ENCODE results near the gene CASTOR1.
A peak's percentile ranks its signal among the peaks of the same experiment; 100 is the strongest.

The CASTOR1 gene

DNA sequence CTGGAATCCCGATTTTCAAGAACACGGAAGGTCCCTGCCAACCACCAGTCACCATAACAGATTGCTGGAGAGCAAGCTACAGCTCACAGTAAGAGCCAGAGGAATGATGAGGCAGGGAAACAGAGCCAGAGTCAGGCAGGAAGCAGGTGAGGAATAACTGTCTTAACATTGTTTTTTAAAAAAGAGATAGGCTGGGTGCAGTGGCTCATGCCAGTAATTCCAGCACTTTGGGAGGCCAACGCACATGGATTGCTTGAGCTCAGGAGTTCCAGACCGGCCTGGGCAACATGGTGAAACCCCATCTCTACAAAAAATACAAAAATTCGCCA lies 13.5 kb upstream of the CASTOR1 start:
- Histone ChIP-seq H3K4me1 (ENCODE audit: control insufficient read depth, insufficient read depth, low read length) (no peaks in the 10 kb centered on the region), H3K9me3 (ENCODE audit: control insufficient read depth, insufficient read depth, low read depth, low read length) (no peaks in the 10 kb centered on the region), H3K27ac (ENCODE audit: extremely low read depth, low read depth, low read length) (no peak overlapping the region), H3K36me3 (ENCODE audit: control insufficient read depth in 2 of 2, insufficient read depth in 1 of 2, low read length in 2 of 2) (peaks cover 0 to 58% of the 10 kb centered on the region in 2 experiments; a peak in 1 of 3 replicates), H3K4me3 (ENCODE audit: low read depth, low read length) (no peak overlapping the region)
- ChIA-PET POLR2A (interaction anchor here (1.3 kb wide), 1 partner anchor 24 kb away, joined by 6 read pairs; the partner anchor contains the start of gene TBC1D10A), CTCF (interaction anchor here (0.6 to 2.2 kb wide), 3 partner anchors 15 to 47 kb away, joined by 3 to 11 read pairs (median 3); no protein-coding TSS in a partner anchor)
- TF ChIP-seq ZNF266 (tag by site-specific recombination; IDR thresholded peaks at IDR 0.05; ENCODE audit: low read depth) (no peak), ZNF560 (tag by site-specific recombination; IDR thresholded peaks at IDR 0.05; ENCODE audit: borderline replicate concordance) (no peak), ZNF561 (tag by site-specific recombination; IDR thresholded peaks at IDR 0.05; ENCODE audit: borderline replicate concordance) (no peak), ZNF394 (tag by site-specific recombination; IDR thresholded peaks at IDR 0.05; ENCODE audit: borderline replicate concordance) (no peak), ZFP3 (tag by site-specific recombination; IDR thresholded peaks at IDR 0.05; ENCODE audit: low read depth) (no peak), ZFP41 (tag by site-specific recombination; IDR thresholded peaks at IDR 0.05; ENCODE audit: borderline replicate concordance) (no peak), ZNF146 (tag by site-specific recombination; IDR thresholded peaks at IDR 0.05) (no peak), ZNF391 (tag by site-specific recombination; IDR thresholded peaks at IDR 0.05; ENCODE audit: borderline replicate concordance, low read depth) (no peak), MEIS1 (CRISPR knock-in tag; IDR thresholded peaks at IDR 0.05; ENCODE audit: borderline replicate concordance) (no peak), ZNF585B (tag by site-specific recombination; IDR thresholded peaks at IDR 0.05) (no peak), ZNF664 (tag by site-specific recombination; IDR thresholded peaks at IDR 0.05) (no peak)

DNA sequence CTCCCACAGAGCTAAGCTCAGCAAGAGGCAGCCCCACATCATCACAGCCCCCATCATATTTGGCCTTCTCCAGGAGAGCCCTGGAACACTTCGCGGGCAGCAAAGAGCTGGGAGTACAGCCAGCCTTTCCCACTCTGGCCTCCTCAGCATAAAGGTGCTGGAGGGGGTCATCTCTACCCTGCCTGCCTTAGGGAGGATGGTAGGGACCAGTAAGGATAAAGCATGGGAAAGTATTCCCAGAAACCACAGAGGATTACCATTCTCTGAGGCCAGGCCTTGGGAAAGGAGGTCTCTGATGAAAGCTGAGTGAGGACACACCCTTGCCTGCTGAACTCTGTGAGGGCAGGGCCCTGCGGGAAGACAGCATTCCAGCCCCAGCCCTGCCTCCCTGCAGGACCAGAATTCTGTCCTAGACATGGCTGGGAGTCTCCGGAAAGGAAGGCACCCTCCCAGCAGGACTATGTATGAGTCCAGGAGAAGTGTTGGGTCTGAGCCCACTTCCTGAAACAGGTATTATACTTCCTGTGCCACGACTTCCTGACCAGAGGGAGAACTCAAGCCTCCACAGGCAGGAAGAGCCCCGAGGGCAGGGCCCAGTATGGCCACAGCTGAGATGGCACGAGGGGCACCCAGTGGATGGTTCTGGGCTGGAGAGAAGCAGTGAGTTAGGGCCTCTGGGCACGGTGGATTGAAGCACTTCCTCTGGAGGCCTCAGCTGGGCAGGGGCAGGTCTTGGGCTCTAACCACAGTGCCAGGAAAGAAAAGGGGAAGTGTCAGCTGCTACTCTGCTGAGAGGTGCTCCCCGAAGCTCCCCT lies 12.9 kb upstream of the CASTOR1 start:
- ChIA-PET CTCF (interaction anchor here (0.6 to 2.4 kb wide), 4 partner anchors 14 to 194 kb away, joined by 3 to 15 read pairs (median 7); partner anchors contain the start of gene CASTOR1), POLR2A (interaction anchor here (1.3 kb wide), 1 partner anchor 24 kb away, joined by 6 read pairs; the partner anchor contains the start of gene TBC1D10A)
- TF ChIP-seq, protein P1, sequence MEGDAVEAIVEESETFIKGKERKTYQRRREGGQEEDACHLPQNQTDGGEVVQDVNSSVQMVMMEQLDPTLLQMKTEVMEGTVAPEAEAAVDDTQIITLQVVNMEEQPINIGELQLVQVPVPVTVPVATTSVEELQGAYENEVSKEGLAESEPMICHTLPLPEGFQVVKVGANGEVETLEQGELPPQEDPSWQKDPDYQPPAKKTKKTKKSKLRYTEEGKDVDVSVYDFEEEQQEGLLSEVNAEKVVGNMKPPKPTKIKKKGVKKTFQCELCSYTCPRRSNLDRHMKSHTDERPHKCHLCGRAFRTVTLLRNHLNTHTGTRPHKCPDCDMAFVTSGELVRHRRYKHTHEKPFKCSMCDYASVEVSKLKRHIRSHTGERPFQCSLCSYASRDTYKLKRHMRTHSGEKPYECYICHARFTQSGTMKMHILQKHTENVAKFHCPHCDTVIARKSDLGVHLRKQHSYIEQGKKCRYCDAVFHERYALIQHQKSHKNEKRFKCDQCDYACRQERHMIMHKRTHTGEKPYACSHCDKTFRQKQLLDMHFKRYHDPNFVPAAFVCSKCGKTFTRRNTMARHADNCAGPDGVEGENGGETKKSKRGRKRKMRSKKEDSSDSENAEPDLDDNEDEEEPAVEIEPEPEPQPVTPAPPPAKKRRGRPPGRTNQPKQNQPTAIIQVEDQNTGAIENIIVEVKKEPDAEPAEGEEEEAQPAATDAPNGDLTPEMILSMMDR (tag by site-specific recombination; IDR thresholded peaks at IDR 0.05) = no peak
- TF ChIP-seq ZNF335 (tag by site-specific recombination; conservative IDR thresholded peaks at IDR 0.05) (no peak), GLIS1 (tag by site-specific recombination; IDR thresholded peaks at IDR 0.05) (peak; percentile 80)
- Histone ChIP-seq H3K9me3 (ENCODE audit: control insufficient read depth, insufficient read depth, low read depth, low read length) (no peaks in the 10 kb centered on the region), H3K27ac (ENCODE audit: extremely low read depth, low read depth, low read length) (no peak overlapping the region), H3K36me3 (ENCODE audit: control insufficient read depth in 2 of 2, insufficient read depth in 1 of 2, low read length in 2 of 2) (peaks cover 0 to 64% of the 10 kb centered on the region in 2 experiments; a peak in 1 of 3 replicates), H3K4me1 (ENCODE audit: control insufficient read depth, insufficient read depth, low read length) (no peaks in the 10 kb centered on the region), H3K4me3 (ENCODE audit: low read depth, low read length) (no peak overlapping the region)

DNA sequence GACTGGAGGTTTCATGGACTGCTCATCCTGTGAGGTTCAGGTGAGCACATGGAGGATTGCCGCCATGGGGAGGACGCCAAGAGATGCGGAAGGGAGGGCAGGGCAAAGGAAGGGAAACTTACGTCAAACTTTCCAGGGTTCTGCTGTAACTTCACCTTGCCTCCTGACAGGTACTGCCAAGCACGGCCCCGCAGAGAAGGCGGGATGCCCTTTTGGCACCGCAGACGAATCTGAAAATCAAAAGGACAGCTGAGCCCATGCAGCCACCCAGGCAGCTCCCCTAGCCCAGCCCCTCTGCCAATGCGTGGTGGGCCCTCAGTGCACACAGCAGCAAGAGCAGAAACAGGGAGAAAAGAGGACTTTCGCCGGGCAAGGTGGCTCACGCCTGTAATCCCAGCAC lies 10.0 kb upstream of the CASTOR1 start:
- TF ChIP-seq ZNF776 (tag by site-specific recombination; IDR thresholded peaks at IDR 0.05; ENCODE audit: borderline replicate concordance) = no peak
- TF ChIP-seq, protein P2, sequence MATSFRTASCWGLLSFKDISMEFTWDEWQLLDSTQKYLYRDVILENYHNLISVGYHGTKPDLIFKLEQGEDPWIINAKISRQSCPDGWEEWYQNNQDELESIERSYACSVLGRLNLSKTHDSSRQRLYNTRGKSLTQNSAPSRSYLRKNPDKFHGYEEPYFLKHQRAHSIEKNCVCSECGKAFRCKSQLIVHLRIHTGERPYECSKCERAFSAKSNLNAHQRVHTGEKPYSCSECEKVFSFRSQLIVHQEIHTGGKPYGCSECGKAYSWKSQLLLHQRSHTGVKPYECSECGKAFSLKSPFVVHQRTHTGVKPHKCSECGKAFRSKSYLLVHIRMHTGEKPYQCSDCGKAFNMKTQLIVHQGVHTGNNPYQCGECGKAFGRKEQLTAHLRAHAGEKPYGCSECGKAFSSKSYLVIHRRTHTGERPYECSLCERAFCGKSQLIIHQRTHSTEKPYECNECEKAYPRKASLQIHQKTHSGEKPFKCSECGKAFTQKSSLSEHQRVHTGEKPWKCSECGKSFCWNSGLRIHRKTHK (tag by site-specific recombination; IDR thresholded peaks at IDR 0.05) = no peak
- CTCF ChIA-PET = no interaction called here
- H3K4me3 ChIP-seq (ENCODE audit: low read depth, low read length) = no peak overlapping the region
- H3K36me3 ChIP-seq (ENCODE audit: control insufficient read depth in 2 of 2, insufficient read depth in 1 of 2, low read length in 2 of 2) = peaks cover 3 to 85% of the 10 kb centered on the region in 2 experiments; a peak in 2 of 3 replicates
- H3K4me1 ChIP-seq (ENCODE audit: control insufficient read depth, insufficient read depth, low read length) = no peaks in the 10 kb centered on the region
- no peak overlapping the region for H3K27ac ChIP-seq (ENCODE audit: extremely low read depth, low read depth, low read length)
- POLR2A ChIA-PET = interaction anchor here (0.7 to 1.6 kb wide), 2 partner anchors 57 to 58 kb away, joined by 3 read pairs; partner anchors contain the start of genes CCDC157 and SF3A1
- no peaks in the 10 kb centered on the region for H3K9me3 ChIP-seq (ENCODE audit: control insufficient read depth, insufficient read depth, low read depth, low read length)
